SK-N-DZ (cell line): Measurements from ENCODE around the gene CUZD1.

Source experiments
- DNase-seq: peaks from one replicate; pipeline ENCODE4 v3.0.0-alpha.2; 2015; ENCODE audit warnings: low spot score

The CUZD1 gene

DNA sequence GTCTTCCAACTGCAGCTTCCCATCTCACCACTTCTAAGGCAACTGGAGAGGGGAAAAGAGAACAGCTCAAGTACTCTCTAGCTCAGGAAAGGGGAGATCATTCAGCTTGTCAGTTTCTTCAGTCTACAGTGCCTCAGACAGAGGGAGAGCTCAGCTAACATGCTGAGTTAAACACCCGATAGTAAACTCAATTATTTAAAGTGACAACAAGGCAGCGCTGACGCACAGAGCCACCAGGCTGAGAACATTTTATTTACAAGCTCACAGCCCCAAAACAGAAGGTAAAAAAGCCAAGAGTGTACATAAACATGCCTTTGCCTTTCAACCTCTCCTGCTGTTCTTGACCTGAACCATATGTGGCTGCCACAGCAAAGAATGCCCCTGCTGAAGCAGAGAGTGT, 10.1 kb upstream of the CUZD1 start:
- no peak for DNase-seq

DNA sequence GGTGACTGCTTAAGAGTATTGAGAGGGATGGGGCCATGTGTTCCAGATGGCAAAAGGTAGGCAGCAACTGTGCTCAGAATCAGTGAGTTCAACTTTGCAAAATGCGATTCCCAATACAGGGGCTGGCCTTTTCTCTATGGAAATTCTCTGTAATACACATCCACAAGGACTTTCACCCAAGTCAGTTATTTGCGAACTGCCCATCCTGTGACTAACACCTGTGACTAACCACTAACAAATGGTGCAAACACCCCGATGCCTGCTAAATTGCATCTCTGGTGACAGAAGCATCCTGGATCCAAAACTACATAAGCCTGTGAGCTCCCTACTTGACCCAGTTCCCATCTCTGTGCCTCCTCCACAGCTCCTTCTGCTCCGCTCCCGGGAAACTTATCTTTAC, 9.0 kb upstream of the CUZD1 start:
- DNase-seq: no peak

DNA sequence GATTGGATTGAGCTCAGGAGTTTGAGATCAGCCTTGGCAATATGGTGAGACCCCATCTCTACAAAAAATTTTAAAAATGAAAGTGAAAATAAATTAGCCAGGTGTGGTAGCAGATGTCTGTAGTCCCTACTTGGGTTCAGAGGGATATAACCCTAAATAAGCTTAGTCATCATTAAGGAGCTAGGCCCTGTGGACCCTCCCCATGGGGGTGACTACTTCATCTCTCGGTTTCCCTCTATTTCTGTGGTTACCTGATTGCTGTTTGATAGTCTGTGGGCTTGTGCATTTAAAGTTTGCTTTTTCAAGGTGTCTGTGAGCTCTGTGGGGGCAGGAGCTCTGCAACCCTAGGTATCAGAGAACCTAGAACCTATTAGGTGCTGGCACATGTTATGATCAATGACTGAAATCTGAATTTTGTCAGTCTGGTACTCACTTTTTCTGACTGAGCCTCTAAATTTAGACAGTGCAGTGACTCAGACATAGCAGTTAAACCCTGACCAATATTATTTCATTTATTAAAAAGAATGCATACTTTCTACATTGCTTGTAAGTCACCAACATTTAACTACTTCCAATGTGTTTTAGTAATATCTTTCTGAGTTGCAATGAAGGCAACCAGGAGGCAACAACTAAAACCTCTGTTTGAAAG, 8.1 kb upstream of the CUZD1 start:
- no peak for DNase-seq

DNA sequence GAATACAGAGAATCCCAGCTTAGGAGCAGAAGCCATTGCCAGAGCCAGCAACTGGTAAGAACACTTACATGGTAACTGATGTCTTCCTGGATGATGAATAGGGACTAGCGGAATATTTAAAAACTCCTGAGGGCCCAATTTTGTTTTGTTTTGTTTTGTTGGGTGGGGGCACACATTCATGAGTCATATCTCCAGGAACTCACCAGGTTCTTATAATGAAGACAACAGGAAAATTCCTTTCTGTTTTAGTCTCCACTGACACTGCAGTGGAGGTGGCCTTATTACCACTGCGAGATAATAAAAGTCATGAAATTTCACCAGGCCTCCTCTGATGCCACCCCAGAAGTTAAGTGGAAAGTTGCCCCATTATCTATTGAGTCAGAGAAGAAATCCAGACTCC, 6.6 kb upstream of the CUZD1 start:
- no peak for DNase-seq

GRCh38 chr10:122850705-122851640, 5.3 kb upstream of the CUZD1 start:
- DNase-seq: no peak

DNA sequence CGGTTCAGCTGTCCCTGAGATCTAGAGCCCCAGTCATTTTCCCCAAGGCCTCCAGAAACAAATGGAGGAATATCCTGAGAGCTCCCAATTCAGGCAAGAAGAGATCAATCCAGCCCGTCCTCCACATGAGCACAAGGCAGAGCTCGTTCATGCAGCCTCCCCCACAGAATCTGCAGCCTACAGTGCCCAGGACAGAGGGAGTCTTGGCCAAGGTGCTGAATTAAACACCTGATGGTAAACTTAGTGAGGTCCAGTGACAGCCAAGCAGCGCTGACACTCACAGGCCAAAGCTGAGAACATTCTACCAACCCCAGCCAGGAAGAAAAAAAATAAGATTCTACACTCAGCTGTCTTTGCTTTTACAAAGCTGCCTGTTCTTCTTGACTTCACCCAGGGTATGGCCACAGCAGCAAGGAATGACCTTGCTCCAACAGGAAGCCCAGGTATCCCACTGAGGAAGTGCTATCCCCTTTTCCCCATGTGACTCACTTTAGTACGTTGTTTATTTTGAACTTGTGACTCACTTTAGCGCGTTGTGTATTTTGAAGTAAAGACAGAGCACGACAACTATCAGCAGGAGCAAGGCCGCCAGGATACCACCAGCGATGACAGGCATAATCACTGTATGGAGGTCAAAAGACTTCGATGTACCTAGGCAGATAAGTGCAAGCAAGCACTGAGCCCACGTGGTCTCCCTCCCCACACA, 4.4 kb upstream of the CUZD1 start:
- no peak for DNase-seq

DNA sequence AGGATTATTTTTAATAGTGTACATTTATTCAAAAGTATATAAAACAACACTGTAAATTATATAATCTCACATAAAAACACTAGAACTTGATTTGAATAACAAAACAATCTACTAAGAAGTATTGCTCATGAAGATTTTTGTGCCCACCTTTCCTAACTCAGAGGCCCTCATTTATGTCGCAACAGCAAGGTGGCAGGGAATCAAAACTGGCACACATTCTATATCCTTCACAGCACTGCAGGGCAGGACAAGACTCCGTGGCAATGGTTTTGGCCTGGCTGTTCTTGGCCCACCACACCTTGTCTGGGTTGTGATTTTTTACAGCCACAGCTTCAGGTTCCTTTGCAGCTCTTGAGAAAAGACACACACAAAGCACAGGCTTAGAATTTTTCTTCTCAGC, 3.4 kb upstream of the CUZD1 start:
- no peak for DNase-seq

- no peak for DNase-seq
Measured at GRCh38 chr10:122847782-122848604, 2.3 kb upstream of the CUZD1 start.

- DNase-seq: no peak
Measured at GRCh38 chr10:122844146-122844545, 1.5 kb downstream of the CUZD1 start.

DNA sequence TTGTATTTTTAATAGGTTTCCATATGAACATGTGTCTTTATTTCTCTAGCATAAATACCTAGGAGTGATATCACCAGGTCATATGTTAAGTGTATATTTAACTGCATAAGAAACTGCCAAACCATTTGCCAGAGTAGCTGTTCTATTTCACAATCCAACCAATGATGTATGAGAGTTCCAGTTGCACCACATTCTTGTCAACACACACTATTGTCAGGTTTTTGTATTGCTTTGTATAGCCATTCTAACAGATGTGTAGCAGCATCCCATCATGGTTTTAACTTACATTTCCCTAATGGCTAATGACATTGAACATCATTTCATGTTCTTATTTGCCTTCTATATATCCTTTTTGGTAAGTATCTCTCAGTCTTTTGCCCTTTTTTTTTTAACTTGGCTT, 4.1 kb downstream of the CUZD1 start:
- DNase-seq: no peak

GRCh38 chr10:122839505-122839904, 6.2 kb downstream of the CUZD1 start:
- DNase-seq: no peak

GRCh38 chr10:122838880-122839279, 6.8 kb downstream of the CUZD1 start:
- DNase-seq: no peak

DNA sequence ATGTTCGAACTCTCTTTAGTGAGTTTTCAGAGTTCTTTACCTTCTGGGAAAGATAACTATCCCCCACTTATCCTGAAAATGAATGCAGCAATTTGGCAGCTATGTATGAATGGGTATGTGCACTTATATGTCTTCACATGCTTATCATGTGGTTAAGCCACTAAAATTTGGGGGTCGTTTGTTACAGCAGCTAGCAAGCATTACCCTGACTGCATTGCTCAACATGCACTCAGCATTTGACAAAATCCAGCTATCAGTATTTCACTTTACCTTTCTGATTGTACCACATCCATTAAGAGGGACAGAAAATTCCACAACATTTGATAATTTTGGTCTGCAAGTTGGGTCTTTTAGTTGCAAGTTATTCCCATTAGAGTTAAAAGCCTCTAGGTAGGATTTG, 9.7 kb downstream of the CUZD1 start:
- DNase-seq: no peak

DNA sequence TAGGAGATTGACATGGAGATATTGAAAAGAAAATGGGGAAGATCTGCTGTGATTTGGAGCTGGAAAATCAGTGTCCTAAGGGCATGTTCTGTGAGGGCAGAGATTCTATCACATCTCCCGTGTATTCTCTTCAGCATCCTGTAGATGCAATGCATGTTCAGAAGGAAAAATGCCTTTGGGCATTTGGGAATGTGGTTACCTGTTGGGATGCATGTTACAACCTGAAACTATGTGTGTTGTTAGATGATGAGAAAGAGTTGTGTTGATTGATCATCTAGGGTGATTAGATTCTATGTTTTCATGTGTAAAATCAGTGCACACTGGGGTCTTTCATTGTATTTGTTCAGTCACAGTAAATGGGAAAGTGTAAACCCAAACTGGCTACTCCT, 14.7 kb downstream of the CUZD1 start:
- no peak for DNase-seq

GRCh38 chr10:122830273-122830964, 15.2 kb downstream of the CUZD1 start:
- no peak for DNase-seq

DNA sequence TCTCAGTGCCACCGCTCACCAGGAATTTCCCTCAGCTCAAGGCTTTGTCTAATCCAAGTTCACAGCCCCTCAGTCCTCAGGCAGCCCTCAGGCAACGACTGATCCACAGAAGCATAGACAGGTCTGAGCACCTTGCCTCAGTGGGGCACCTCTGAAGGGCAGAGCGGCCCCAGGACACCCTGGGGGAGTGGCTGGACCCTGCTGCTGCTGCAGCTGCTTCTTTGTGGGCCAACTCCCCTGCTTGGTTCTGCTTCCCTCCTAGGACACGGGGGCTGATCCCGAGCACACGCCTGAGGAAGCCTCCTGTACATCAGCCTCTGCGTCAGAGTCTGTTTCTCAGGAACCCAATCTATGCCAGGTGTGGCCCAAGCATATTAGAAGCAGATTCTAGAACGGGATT, 16.2 kb downstream of the CUZD1 start:
- no peak for DNase-seq

DNA sequence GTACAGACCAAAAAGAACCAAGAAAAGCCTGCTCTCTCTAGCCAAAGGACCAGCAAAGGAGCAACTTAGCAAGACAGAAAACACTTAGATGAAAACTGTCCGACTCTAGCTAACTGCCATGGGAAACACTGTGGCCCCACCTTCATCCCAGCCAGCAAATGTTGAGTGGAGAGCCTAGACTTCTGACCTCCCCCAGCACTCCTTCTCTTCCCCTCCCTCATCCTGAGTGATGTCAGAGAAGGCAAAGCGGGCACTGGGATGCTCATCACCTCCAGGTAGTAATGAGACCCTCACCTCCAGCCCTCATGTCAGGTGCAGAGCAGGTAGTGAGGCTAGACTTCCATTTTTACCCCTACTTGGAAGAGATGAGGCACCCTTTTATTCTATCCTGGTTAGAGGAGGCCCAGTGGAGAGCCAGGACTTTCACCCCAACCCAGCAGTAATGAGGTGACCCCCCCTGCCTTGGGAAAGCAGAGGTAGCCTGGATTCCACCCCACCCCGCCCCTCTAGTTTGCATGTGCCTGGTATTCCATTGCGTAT, 16.9 kb downstream of the CUZD1 start:
- no peak for DNase-seq

DNA sequence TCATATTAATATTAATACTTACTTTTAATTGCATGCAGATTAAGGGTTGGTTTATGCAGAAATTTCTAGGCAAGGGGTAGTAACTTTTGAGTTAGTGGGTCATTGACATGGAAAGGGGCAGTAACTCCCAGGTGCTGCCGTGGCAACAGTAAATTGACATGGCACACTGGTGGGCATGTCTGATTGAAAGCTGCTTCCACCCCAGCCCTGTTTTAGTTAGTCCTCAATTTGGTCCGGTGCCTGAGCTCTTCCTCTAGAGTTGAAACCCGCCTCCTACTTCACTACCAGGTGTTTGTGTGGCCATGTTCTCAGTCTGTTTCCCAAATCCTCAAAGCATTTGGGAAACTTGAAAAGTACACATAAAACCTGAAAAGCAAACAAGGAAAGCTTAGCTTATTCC, 18.4 kb downstream of the CUZD1 start:
- DNase-seq: no peak

GRCh38 chr10:122822973-122823690, 22.5 kb downstream of the CUZD1 start:
- no peak for DNase-seq

DNA sequence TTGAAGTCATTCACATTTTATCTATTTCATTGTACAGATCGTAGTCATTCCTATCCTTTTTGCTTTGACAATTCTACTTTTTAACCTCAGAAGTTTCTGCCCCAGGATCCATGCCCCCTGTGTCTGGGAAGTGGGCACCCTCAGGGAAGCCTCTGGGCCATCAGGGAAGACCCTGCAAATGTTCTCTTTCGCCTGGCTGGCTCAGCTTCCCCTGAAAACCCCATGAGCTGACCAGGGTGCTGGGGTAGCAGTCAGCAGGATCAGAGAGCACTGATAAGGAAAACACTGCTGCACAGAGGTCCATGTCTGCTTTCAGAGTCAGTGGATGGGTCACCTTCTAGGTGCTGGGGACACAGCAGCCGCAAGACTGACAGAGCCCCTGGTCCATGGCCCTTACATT, 23.8 kb downstream of the CUZD1 start:
- no peak for DNase-seq
